K562 (cell line): ENCODE results near the gene ZNF618. TPM values are rescaled to one million over a fixed set of nuclear protein-coding genes. Genes with fewer than 3 reads are reported as not detected.

ENCODE experiments used
- ATAC-seq: fragments of 200-7000 bp; cut with Tn5 transposase; 3 replicates; pipeline ENCODE4 v1.9.1; 2020; ENCODE audit warnings: moderate library complexity
- BruUV-seq: library from RNA; stranded (reverse); fragments of 400-500 nt; replicated peaks from 2 replicates; lab custom pipeline; 2021; lab: Mats Ljungman, UMichigan
- CTCF ChIA-PET: fragments of 300-600 bp; formaldehyde crosslinking; extraction: SDS; loops from one replicate; lab custom pipeline; 2021; ENCODE audit warnings: low intra/inter-chr PET ratio; lab: Yijun Ruan, JAX
- POLR2A ChIA-PET: fragments of 300-600, 350-650 bp; sonication (Branson Sonifier 250); formaldehyde crosslinking; extraction: SDS; loops from one replicate; lab custom pipeline; 2021; ENCODE audit warnings: antibody characterized with exemption, inconsistent platforms; lab: Yijun Ruan, JAX
- DNase-seq, 4 experiments: peaks; one replicate each; pipeline versions ENCODE4 v3.0.0 to v3.0.0-alpha.2; 2011 to 2018; ENCODE audit warnings: low spot score in 3 of 4, mixed read lengths in 3 of 4; ENCODE audit errors: extremely low read depth in 1 of 4
- FAIRE-seq: peaks from 2 replicates; lab custom pipeline; 2011; peaks lifted over from hg19 to GRCh38; lab: Jason Lieb, UNC
- H2AFZ ChIP-seq: 2 replicates; pipeline ENCODE4 v1.6.0; 2011; ENCODE audit warnings: low read depth, low read length, control low read depth, inconsistent platforms
- H3K27ac ChIP-seq: fragments of 200-600 bp; 3 replicates; pipeline ENCODE4 v1.8.0; 2011; ENCODE audit warnings: low read depth, mild to moderate bottlenecking, control low read depth, inconsistent platforms, low read length, moderate library complexity, mixed read lengths; ENCODE audit errors: extremely low read depth
- H3K27me3 ChIP-seq, 2 experiments: fragments of 300-600 bp in 1 of 2; 2 replicates in 1 of 2; 3 replicates in 1 of 2; pipeline versions ENCODE4 v1.6.0 to v1.8.0; 2011; ENCODE audit warnings: inconsistent platforms in 2 of 2, low read length in 2 of 2, mild to moderate bottlenecking in 1 of 2, mixed read lengths in 1 of 2, moderate library complexity in 1 of 2; ENCODE audit not compliant: control insufficient read depth in 2 of 2, insufficient read depth in 2 of 2
- H3K36me3 ChIP-seq: fragments of 300-600 bp; 3 replicates; pipeline ENCODE4 v1.8.0; 2011; ENCODE audit warnings: mild to moderate bottlenecking, low read length, inconsistent platforms; ENCODE audit not compliant: control insufficient read depth, insufficient read depth
- H3K4me1 ChIP-seq, 2 experiments: fragments of 200-600 bp in 1 of 2; replicated peaks in 1 of 2; 2 replicates in 1 of 2; 3 replicates in 1 of 2; pipeline versions ENCODE4 v1.5.1 to v1.8.0; 2011; ENCODE audit warnings: inconsistent platforms in 2 of 2, low read length in 2 of 2, mild to moderate bottlenecking in 1 of 2, mixed read lengths in 1 of 2, moderate library complexity in 1 of 2; ENCODE audit not compliant: control insufficient read depth in 2 of 2, insufficient read depth in 2 of 2
- H3K4me2 ChIP-seq: 2 replicates; pipeline ENCODE4 v1.6.1; 2011; ENCODE audit warnings: low read length, control low read depth, inconsistent platforms, mixed read lengths; ENCODE audit not compliant: insufficient read depth
- H3K4me3 ChIP-seq: fragments of 200-600 bp; sonication (generic), shearing (Covaris generic); 2 replicates; pipeline ENCODE4 v1.5.1; 2016; ENCODE audit warnings: control low read depth, inconsistent platforms
- H3K79me2 ChIP-seq: fragments of 200-600 bp; 3 replicates; pipeline ENCODE4 v1.8.0; 2011; ENCODE audit warnings: low read length, inconsistent platforms; ENCODE audit not compliant: control insufficient read depth, insufficient read depth
- H3K9ac ChIP-seq, 2 experiments: 2 replicates each; pipeline versions ENCODE4 v1.6.0 to v1.6.1; 2011; ENCODE audit warnings: low read depth in 2 of 2, low read length in 2 of 2, control low read depth in 1 of 2, inconsistent platforms in 1 of 2, mild to moderate bottlenecking in 1 of 2, mixed read lengths in 1 of 2; ENCODE audit not compliant: insufficient read depth in 1 of 2
- H3K9me1 ChIP-seq: one replicate; pipeline ENCODE4 v1.6.0; 2011; ENCODE audit warnings: inconsistent platforms, mild to moderate bottlenecking, low read length, moderate library complexity; ENCODE audit not compliant: control insufficient read depth, insufficient read depth
- H3K9me3 ChIP-seq: replicated peaks from 2 replicates; pipeline ENCODE4 v1.5.1; 2011; ENCODE audit warnings: low read depth, low read length, inconsistent platforms; ENCODE audit not compliant: control insufficient read depth, insufficient read depth
- H4K20me1 ChIP-seq: replicated peaks from 2 replicates; pipeline ENCODE4 v1.6.1; 2011; ENCODE audit warnings: low read length, inconsistent platforms, mixed read lengths; ENCODE audit not compliant: control insufficient read depth, insufficient read depth
- CEBPB ChIP-seq: fragments of 450-650 bp; IDR thresholded peaks from 2 replicates; pipeline ENCODE4 v1.6.1; 2016; ENCODE audit warnings: missing genetic modification characterization, missing compliant biosample characterization
- ETV1 ChIP-seq: fragments of 450-650 bp; conservative IDR thresholded peaks from 2 replicates; pipeline ENCODE4 v1.6.1; 2016; ENCODE audit warnings: missing genetic modification characterization, control low read depth, low read depth, missing compliant biosample characterization
- HMGN3 ChIP-seq: IDR thresholded peaks from 2 replicates; pipeline ENCODE4 v1.6.1; 2011; ENCODE audit warnings: borderline replicate concordance, low read depth, mild to moderate bottlenecking, mixed read lengths, low read length; ENCODE audit not compliant: insufficient read length; ENCODE audit errors: extremely low read depth
- ILF3 ChIP-seq: fragments of 450-650 bp; IDR thresholded peaks from 2 replicates; pipeline ENCODE4 v1.6.1; 2018; ENCODE audit warnings: antibody characterized with exemption, mild to moderate bottlenecking, moderate library complexity, borderline replicate concordance
- LEF1 ChIP-seq: fragments of 450-650 bp; IDR thresholded peaks from 2 replicates; pipeline ENCODE4 v1.6.1; 2016; ENCODE audit warnings: mild to moderate bottlenecking
- PBX2 ChIP-seq, 2 experiments: IDR thresholded peaks in 1 of 2; conservative IDR thresholded peaks in 1 of 2; 2 replicates each; pipeline ENCODE4 v1.6.1; 2016; ENCODE audit warnings: low read depth in 2 of 2, mild to moderate bottlenecking in 1 of 2, missing compliant biosample characterization in 1 of 2, missing genetic modification characterization in 1 of 2, moderate library complexity in 1 of 2
- POU5F1 ChIP-seq: fragments of 150-350 bp; IDR thresholded peaks from 2 replicates; pipeline ENCODE4 v1.6.1; 2014; ENCODE audit warnings: borderline replicate concordance, low read length, low read depth, mild to moderate bottlenecking; ENCODE audit not compliant: partially characterized antibody
- ZNF140 ChIP-seq: fragments of 250-450 bp; sonication (Bioruptor Pico); IDR thresholded peaks from 2 replicates; pipeline ENCODE4 v1.8.0; 2021; ENCODE audit warnings: moderate library complexity, mild to moderate bottlenecking, inconsistent platforms
- ZNF263 ChIP-seq: sonication (generic); formaldehyde crosslinking; IDR thresholded peaks from 2 replicates; pipeline ENCODE4 v1.8.0; 2022; ENCODE audit warnings: mild to moderate bottlenecking, missing genetic modification reagents, borderline replicate concordance
- ZNF398 ChIP-seq: fragments of 250-450 bp; sonication (Bioruptor Pico); IDR thresholded peaks from 2 replicates; pipeline ENCODE4 v1.8.0; 2021; ENCODE audit warnings: moderate library complexity, mild to moderate bottlenecking, inconsistent platforms
- ZNF609 ChIP-seq: sonication (generic); formaldehyde crosslinking; IDR thresholded peaks from 2 replicates; pipeline ENCODE4 v1.8.1; 2023; ENCODE audit warnings: missing genetic modification reagents, mild to moderate bottlenecking, borderline replicate concordance
- WGBS: fragments of 100-300 bp; shearing (Covaris generic); methylation state at CpG from one replicate; pipeline ENCODE4 v1.1.6; 2016; ENCODE audit warnings: low coverage, mixed read lengths; ENCODE audit not compliant: insufficient coverage; ENCODE audit errors: missing lambda C conversion rate; 5-methylcytosine and 5-hydroxymethylcytosine counted together
- in situ Hi-C: fragments of 300-500 bp; cut with MboI; formaldehyde crosslinking; loops from 4 replicates; pipeline ENCODE4 v1.15.0; 2018; ENCODE audit warnings: inconsistent platforms, mixed read lengths
- intact Hi-C: fragments of 100-400 bp; cut with micrococcal nuclease; formaldehyde crosslinking; loops from 2 replicates; pipeline ENCODE4 v1.14.2; 2022
- polyA plus RNA-seq, 8 experiments: library from polyadenylated mRNA; depleted of rRNA in 4 of 8; stranded (reverse) in 5 of 8; unstranded in 3 of 8; fragments of >200 nt; fragmentation: Nextera tagmentation in 2 of 8; fragmentation: Illumina TruSeq in 1 of 8; extraction: Ambion mirVana in 2 of 8; extraction: Trizol in 1 of 8; gene quantifications; 2 replicates each; pipeline versions ENCODE4 v1.2.1 to v1.2.3, GENCODE V29; 2011 to 2014; ENCODE audit warnings: inconsistent platforms in 1 of 8, missing spikeins in 1 of 8
- total RNA-seq, 7 experiments: library from RNA; depleted of rRNA in 6 of 7; stranded (reverse); fragments of >200 nt in 6 of 7; fragmentation: Illumina TruSeq in 2 of 7; extraction: Trizol in 2 of 7; gene quantifications; 2 replicates each; pipeline versions ENCODE4 v1.2.1 to v1.2.3, GENCODE V29; 2011 to 2021; ENCODE audit warnings: low replicate concordance in 1 of 7

The ZNF618 gene
- total and polyA plus RNA-seq, 9 of the 15 experiments (the other 6 are each of a cell fraction or from before 2014, with no cell fraction given), result 0.08 to 13.7 (median 3.4) TPM

- ChIA-PET CTCF (no interaction called here), POLR2A (interaction anchor here (0.6 to 1.4 kb wide), 2 partner anchors 8 to 492 kb away, joined by 3 to 4 read pairs; no protein-coding TSS in a partner anchor)
- Histone ChIP-seq H3K27ac (no peak overlapping the region), H3K9me3 (no peaks in the 10 kb centered on the region), H3K9me1 (no peaks in the 10 kb centered on the region), H2AFZ (no peak overlapping the region), H3K4me3 (no peak overlapping the region), H4K20me1 (no peaks in the 10 kb centered on the region; the same call in 1 of the 2 replicates), H3K4me2 (no peak overlapping the region), H3K27me3 (no peaks in the 10 kb centered on the region), H3K4me1 (no peaks in the 10 kb centered on the region), H3K79me2 (no peaks in the 10 kb centered on the region), H3K36me3 (no peaks in the 10 kb centered on the region), H3K9ac (no peak overlapping the region)
- intact Hi-C loops, result no loop called here
- no peak for ATAC-seq
- FAIRE-seq, result no peak
- 41% methylated on average over 5 of the region's 6 CpGs for WGBS
- TF ChIP-seq ZNF140 (CRISPR knock-in tag) (no peak), HMGN3 (no peak), ILF3 (no peak), POU5F1 (no peak), ETV1 (tag) (no peak), ZNF398 (CRISPR knock-in tag) (no peak), LEF1 (no peak), ZNF263 (CRISPR knock-in tag) (no peak), ZNF609 (CRISPR knock-in tag) (no peak), PBX2 (CRISPR knock-in tag; IDR thresholded peaks at IDR 0.05; ENCODE audit: low read depth) (no peak), PBX2 (tag; conservative IDR thresholded peaks at IDR 0.05; ENCODE audit: low read depth) (no peak), CEBPB (tag) (no peak)
- BruUV-seq, result no TSS peak
- in situ Hi-C loops, result no loop called here
- DNase-seq, result no peak
Observed at GRCh38 chr9:113958556-113958955, 82.4 kb downstream of the ZNF618 start.
